NOMO-1 treated with DMSO at 0.1 percent for 48 hours (cell line): ENCODE data around the gene CAPN8.
A peak's percentile ranks its signal among the peaks of the same experiment; 100 is the strongest.

ENCODE experiments used
- DNase-seq: peaks from one replicate; lab custom pipeline; 2025; ENCODE audit not compliant: unreplicated experiment; lab: John Stamatoyannopoulos, UW

Gene CAPN8

DNA sequence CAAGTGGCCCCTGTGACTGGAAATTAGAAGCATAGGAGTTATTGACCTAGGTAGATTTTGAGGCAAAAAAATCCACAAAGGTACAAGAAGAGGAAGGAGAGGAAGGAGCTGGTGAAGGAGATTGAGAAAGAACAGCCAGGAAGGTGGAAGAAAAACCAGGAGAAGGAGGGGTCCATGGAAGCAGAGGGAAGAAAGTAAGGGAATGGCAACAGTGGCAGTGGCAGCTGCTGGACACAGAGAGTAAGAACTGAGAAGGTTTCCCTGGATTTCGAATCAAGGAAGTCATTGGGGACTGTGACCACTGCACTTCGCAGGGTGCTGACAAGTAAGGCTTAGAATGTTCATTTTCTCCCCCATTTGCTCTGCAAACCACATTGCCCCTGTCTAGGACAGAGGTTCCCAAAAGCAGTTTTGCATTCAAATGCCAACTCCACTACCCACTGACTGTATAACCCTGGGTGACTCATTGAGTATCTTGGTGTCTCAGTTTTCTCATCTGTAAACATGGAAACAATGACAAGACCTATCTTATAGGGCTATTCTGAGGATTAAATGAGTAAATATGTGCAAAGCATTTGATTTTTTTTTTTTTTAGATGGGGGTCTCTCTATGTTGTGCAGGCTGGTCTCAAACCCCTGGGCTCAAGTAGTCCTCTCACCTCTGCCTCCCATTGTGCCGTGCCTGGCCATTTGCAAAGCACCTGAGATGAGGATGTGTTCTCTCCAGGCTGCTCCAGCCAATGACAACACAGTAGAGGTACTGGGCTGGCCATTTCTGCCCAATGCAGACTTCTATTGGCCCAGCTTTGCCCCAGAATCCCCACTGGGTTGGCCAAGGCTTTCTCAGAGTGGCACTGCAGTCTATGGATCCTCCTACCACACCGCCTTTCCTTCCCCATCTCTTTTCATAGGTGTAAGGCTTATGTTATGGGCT, 37.5 kb upstream of the CAPN8 start:
- DNase-seq: no peak

DNA sequence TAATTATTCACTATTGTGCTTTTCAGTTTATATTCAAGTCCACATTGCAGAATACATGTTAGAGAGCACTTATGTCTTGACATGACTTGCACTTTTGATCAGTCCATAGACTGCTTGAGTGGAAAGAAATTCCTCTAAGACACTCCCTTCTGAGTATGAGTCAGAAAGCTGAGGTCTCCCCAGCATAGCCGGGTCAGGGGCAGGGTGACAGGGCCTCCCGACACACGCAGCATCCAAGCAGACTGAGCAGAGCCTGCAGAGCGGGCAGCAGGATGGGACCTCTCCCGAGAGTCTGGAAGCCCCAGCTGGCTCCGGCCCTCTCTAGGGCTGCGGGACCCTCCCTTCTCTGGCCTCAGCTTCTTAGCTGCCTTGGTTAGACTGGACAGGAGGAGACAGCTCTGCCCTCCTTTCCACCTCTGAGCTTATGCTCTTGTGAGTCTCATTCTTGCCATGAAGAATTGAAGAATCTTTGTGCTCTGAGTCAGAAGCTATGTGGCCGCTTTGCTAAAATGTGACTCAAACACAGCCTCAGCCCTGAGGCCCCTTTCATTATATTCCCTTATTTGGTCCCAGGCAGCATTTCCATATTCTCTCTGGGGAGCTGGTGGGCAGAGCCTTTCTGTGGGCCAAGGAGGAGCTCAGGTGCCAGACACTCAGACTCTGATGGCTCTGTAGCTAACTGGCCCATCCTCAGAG, 35.6 kb upstream of the CAPN8 start:
- DNase-seq: peak; percentile 21

DNA sequence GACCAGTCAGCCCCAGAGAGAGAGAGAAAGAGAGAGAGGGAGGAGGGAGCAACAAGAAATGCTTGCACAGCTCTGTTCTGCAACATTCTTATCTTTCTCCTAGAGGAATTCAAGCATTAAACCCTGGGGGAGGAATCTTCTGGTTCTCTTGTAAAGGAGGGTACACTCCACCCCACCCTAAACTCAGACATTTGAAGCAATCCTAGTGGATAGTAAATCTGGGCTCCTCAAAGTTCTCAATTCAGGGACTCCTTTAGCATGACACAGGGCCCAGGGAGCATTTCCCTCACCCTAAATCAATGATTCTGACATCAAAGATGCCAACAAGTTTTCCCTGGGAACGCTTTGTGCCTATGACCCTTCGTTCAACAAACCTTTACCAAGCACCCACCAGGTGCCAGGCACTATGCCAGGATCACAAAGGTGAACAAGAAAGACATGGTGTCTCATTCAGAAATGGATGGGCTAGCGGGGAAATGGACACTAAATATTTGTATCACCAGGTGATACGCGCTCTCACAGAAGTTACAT, 35.0 kb upstream of the CAPN8 start:
- no peak for DNase-seq

DNA sequence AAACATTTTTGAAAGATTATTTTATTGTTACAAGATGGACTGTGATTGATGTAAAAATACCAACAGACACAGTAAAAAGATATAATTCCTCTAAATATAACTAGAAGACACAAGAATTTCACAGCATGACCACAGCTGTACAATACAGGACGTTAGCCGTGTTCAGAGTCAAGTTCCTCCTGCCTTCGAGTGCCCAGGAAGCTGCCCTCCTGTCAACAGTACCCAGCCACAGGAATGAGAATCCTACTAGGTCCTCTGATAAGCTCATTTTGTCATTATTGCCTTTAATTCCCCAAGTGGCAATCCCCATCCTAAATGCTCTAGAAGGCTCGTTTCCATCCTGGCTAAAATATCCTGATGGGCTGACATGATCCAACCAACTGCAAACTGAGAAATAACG, 30.4 kb upstream of the CAPN8 start:
- DNase-seq: no peak

DNA sequence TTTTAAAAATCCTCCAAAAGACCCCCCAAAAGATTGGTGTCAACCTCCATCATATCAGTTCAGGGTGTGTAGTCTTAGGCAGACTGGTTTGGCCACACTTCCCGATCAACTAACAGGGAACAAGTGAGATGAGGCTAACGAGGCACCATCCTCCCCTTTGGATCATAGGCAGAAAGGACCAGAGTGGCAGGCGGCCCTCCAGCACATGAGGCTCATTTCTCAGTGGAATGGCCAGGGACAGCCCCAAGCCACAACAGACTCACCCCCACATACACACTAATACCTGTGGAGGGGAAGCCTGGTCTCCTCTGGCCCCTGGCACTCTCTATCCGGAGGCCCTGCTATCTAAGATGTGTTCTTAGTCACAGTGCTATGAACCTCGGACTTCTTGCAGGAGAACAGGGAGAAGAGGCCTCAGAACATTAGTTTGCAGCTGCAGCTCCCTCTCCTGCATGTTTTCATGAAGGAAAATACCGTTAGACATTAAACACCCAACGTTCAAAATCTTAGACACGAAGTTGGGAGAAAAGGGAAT, 29.6 kb upstream of the CAPN8 start:
- DNase-seq: no peak

DNA sequence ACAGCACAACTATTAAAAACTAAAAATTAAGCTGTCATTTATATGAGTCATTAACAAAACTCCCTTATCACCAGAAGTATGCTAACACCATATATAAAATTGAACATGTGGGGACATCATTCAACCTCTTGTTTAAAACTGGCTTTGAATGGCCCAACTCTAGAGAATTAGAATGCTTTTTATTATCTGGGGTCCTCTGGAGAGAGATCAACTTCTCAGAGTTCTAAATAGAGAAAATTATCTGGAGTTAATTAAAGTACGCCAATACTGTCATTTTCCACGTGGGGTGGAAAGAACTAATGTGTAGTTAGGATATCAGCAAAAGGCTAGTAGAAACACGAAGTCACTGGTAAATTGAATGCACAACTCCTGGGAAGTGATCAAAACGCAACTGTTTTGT, 25.6 kb upstream of the CAPN8 start:
- no peak for DNase-seq

DNA sequence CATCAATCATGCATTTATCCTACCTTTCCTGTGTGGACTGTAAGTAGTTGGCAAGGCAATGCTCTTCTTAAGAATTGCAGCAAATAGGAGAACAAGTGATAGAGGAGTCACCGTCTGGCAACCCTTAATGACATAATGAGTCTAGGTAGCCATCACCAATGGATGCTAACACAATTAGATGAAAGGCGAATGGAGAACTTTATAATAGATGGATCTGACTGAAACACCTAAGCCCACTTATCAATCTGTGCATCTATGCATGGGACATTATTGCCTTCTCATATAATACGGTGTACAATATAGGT, 18.9 kb upstream of the CAPN8 start:
- no peak for DNase-seq

DNA sequence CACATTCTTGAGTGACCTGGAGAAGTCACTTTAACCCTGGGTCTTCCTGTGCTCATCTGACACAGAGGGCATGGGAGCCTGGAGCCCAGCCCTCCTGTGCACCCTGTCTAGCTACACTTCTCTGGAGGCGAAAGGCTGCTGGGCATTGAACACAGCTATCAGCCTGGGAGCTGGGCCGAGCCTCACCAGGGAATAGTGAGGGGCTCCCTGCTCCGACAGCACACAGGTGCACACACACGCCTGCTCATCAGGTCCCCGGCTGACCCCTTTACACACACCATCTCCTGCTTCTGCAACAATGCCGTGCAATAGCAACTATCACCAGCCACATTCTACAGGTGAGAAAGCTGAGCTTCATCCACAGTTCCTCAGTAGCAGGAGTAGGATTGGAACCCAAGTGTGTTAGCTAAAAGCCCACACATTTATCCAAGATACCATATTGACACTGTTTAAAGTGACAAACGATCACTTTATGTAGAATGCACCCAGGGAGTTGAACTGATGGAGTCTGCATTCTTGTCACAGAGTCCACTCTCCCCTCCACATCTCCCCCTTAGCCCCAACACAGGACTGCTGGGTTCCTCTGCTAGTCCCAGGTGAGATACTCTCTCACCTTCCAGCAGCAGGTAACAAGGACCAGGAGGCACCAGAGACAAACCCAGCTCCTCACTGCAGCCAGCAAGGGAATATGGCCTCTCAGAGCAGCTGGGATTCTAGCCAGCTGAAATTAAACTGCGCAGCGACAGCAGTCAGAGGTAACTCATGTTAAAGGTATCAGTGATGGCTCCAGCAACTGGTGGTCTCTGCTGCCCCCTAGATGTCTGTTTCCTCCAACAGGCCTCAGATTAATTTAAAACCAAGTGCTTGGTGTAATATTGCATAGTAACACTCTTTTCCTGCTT, 18.3 kb upstream of the CAPN8 start:
- peak; percentile 30 for DNase-seq

DNA sequence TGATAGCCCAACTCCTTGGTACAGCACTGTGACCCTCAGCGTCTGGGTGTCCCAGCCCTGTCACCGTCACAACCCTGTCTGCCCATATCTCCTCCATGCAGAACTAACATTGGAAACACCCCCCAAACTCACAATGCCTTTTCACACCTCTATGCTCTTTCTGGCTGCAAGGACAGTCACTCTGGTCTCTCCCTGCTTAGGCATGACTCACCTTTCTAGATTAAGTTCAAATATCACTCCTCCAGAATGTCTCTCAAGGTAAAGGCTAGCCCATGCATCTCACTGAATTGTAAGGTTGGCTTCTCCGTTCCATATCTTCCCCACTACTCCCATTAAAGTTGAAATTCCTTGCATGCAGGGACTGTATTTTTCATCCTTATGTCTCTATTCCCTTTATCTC, 17.0 kb upstream of the CAPN8 start:
- DNase-seq: no peak

DNA sequence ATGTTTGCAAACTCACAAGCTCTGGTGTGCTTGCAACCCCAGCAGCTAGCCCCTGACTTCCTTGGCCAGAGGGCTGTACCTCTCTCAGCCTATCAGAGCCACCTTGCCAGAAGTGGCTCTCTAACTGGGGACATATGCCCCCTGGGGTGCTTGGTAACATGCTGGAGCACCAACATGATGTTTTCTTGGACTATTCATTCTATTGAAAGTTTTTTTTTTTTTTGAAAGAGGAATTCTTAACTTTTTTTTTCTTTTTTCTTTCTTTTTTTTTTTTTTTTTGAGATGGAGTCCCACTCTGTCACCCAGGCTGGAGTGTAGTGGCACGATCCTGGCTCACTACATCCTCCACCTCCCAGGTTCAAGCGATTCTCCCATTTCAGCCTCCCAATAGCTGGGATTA, 14.7 kb upstream of the CAPN8 start:
- no peak for DNase-seq

DNA sequence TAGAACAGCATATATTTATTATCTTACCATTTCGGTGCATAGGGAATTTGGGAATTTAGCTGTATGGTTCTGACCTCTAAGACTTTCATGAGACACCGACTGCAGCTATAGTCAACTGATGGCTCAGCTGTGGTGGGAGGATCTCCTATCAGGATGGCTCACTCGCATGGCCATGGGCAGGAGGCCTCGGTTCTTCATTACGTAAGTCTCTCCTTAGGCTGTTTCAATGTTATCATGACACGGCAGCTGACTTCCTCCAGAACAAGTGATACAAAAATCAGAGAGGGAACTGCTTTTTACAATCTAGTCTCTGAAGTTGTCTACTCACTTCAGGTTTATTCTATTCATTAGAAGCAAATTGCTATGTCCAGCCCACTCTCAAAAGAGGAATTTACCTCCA, 13.3 kb upstream of the CAPN8 start:
- DNase-seq: peak; percentile 64

DNA sequence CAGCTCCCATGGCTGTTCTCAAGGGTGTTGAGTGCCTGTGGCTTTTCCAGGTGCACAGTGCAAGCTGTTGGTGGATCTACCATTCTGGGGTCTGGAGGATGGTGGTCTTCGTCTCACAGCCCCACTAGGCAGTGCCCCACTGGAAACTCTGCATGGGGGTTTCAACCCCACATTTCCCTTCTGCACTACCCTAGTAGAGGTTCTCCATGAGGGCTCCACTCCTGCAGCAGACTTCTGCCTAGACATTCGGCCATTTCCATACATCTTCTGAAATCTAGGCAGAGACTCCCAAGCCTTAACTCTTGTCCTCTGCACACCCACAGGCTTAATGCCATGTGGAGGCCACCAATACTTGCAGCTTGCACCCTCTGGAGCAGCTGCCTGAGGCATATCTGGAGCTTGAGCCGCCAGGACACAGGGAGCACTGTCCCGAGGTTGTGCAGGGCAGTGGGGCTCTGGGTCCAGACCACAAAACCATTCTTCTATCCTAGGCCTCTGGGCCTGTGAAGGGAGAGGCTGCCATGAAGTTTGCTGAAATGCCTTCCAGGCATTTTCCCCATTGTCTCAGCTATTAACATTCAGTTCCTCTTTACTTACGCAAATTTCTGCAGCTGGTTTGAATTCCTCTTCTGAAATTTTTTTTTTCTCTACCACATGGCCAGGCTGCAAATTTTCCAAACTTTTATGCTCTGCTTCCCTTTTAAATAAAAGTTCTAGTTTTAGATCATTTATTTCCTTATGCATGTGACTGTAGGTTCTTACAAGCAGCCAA, 8.8 kb upstream of the CAPN8 start:
- DNase-seq: peak; percentile 27

DNA sequence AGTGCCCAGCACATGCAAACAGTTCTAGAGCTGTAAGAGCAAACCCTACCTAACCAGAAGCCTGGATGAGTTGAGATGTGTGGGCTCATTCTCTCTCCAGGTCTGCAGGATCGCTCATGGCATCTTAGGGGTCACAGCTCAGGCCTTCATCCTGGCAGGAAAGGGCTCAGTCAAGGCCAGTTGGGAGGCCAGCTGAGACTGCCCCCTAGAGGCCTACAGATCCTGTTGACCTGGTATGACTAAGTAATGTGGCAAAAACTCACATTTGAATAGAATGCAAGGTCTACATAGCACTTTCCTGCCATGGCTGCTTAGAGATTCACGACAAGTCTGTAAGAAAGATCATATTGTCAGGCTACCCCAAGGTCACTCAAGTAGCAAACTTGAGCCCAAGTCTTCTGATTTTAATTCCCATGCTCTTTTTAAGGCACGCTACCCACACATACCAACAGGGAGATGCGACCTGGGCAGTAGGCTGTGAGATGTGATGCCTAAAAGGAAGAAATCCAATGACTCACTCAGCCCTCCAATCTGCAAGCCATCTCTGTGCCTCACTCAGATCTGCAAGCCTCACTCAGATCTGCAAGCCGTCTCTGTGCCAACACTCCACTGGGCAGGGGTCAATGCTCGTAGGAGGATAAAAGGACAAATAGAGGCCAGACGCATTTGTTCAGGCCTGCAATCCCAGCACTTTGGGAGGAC, 5.1 kb upstream of the CAPN8 start:
- peak; percentile 21 for DNase-seq

DNA sequence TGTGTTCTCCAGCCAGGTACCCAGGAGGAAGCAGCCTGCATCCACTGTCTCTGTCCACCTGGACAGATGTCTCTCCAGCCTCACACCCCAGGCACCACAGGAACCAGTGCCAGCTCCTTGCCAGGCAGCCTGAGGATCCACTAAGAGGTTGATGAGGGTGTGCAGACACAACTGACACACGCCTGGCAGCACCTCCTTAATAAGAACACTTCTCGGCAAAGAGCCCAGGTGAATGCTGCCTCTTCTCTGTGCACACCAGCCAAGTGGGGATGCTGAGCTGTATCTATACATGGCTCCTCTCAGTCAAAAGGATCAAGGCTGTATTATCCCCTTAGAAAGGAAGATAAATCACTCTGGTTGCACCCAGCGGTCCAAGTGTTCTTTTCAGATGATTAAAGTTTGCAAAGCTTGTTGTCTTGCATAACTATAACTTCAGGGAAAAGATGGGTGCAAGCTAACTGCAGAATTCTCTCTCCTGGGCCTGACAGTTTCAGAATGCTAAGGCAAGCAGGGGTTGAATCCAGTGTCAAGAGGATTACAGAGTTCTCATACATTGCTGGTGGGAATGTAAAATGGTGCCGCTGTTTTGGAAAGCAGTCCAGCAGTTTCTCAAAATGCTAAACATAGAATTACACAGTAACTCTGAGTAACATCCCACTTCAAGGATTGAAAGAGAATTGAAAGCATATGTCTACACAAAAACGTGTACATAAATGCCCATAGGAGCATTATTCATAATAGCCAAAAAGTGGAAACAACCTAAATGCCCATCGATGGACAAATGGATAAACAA, 3.7 kb upstream of the CAPN8 start:
- DNase-seq: no peak

DNA sequence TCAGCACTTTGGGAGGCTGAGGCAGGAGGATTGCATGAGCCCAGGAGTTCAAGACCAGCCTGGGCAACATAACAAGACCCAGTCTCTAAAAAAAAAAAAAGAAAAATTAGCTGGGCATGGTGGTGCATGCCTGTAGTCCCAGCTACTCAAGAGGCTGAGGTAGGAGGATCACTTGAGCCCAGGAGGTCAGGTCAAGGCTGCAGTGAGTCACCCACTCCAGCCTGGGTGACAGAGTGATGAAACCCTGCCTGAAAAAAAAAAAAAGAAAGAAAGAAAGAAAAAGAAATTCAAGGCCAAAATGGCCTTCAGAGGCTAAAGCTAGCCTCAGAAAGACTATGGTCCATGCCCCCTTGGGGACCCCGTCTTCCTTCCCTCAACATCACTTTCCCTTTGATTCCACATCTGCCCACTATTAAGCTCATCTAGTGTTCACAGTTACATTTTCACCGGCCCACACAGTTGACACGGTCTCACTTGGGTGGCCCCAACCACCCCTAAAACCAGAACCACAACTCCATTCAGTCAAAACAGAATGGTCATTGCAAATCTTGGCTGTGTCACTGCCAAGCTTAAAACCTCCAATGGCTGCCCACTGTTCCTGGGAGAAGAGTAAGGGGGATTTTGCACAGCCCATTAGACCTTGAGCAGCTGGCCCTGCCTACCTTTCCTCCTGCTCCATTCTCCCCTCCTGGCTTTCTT, 2.1 kb upstream of the CAPN8 start:
- DNase-seq: no peak

DNA sequence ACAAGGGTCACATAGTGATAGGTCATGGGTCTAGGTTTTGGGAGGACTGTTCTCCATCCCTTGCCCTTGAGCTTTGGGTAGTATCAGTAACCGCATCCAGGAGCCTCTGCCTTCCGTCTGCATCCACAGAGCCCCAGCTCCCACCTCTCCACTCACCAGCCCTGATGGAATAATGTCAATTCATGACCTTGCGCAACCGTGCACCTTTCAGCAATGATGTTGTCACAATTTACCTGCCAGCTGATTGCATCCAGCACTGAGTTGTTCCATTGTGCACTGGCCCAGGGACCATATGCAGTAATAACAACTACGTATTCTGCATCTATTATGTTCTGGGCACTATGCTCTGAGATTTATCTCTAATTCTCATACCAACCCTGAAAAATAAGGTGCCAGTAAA, 1.4 kb downstream of the CAPN8 start:
- DNase-seq: no peak

DNA sequence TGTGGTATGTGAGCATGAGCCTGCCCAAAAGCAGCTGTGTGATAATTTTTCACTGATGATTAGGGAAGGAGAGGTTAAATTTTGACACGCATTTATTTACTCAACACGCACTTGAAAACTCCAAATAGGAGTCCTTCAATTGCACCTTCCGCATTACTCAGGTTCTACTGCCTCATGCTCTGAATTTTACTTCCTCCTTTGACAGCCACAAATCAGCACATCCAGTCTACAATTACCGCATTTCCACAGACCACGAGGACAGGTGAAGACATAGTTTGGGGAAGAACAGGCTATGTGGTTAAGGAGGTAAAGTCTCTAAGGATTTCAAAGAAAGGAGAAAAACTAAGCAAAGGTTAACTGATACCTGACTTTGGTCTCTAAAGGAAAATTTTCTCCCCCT, 2.6 kb downstream of the CAPN8 start:
- peak; percentile 80 for DNase-seq

DNA sequence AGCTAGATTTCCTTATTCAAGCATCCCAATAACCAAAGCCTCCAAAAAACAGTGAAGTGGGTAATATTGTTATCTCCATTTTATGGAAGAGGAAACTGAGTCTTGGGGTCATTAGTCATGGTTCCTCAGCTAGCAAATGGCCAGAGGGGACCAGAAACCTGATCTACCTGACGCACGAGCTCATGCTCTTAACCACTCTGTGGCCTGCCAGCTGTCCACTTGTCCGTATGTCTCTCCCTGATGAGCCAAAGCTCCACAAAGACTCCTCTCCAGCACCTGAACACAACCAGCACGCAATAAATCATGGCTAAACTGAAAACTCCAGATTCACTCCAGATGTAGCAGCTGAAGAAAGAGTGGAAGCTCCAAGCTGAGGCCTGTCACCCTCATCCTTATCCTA, 5.8 kb downstream of the CAPN8 start:
- no peak for DNase-seq
